Neural cell (in vitro differentiated cells): ENCODE results near the gene WDR87. TPM values are rescaled to one million over a fixed set of nuclear protein-coding genes. Genes with fewer than 3 reads are reported as not detected.

Experiments used
- H2AFZ ChIP-seq: fragments of 200-600, 300-800 bp; sonication (generic), shearing (Covaris generic); 2 replicates; pipeline ENCODE4 v1.6.0; 2014; ENCODE audit warnings: low read depth, mild to moderate bottlenecking, antibody characterized with exemption, low read length, moderate library complexity
- H3F3A ChIP-seq: fragments of 200-600 bp; shearing (Covaris generic); 2 replicates; pipeline ENCODE4 v1.6.1; 2016; ENCODE audit warnings: mild to moderate bottlenecking, moderate library complexity, mixed read lengths, antibody characterized with exemption, low read length; ENCODE audit not compliant: insufficient read depth, poor library complexity, severe bottlenecking
- H3K27ac ChIP-seq: fragments of 200-600, 300-800 bp; sonication (generic), shearing (Covaris generic); 2 replicates; pipeline ENCODE4 v1.5.1; 2014; ENCODE audit warnings: mild to moderate bottlenecking, low read length, moderate library complexity
- H3K27me3 ChIP-seq: fragments of 300-800, 200-600 bp; sonication (generic), shearing (Covaris generic); 2 replicates; pipeline ENCODE4 v1.6.0; 2014; ENCODE audit warnings: mild to moderate bottlenecking, low read depth, low read length, moderate library complexity; ENCODE audit not compliant: insufficient read depth
- H3K36me3 ChIP-seq: fragments of 300-800, 200-600 bp; sonication (generic), shearing (Covaris generic); 2 replicates; pipeline ENCODE4 v1.5.1; 2014; ENCODE audit warnings: mild to moderate bottlenecking, antibody characterized with exemption, low read length, moderate library complexity; ENCODE audit not compliant: insufficient read depth
- H3K4me2 ChIP-seq: fragments of 300-800, 200-600 bp; sonication (generic), shearing (Covaris generic); 2 replicates; pipeline ENCODE4 v1.6.0; 2014; ENCODE audit warnings: mild to moderate bottlenecking, low read length
- H3K4me3 ChIP-seq: fragments of 300-800, 200-600 bp; sonication (generic), shearing (Covaris generic); 2 replicates; pipeline ENCODE4 v1.5.1; 2014; ENCODE audit warnings: mild to moderate bottlenecking, low read length, moderate library complexity
- H3K79me2 ChIP-seq: fragments of 200-600 bp; shearing (Covaris generic); replicated peaks from 2 replicates; pipeline ENCODE4 v1.6.0; 2014; ENCODE audit warnings: mild to moderate bottlenecking, low read length, moderate library complexity; ENCODE audit not compliant: insufficient read depth
- H3K9ac ChIP-seq: fragments of 300-800, 200-600 bp; sonication (generic), shearing (Covaris generic); 2 replicates; pipeline ENCODE4 v1.6.1; 2016; ENCODE audit warnings: mild to moderate bottlenecking, low read length, mixed read lengths
- H3K9me2 ChIP-seq: fragments of 200-600 bp; shearing (Covaris generic); 2 replicates; pipeline ENCODE4 v1.6.1; 2016; ENCODE audit warnings: mild to moderate bottlenecking, low read length, mixed read lengths; ENCODE audit not compliant: insufficient read depth
- H3K9me3 ChIP-seq: fragments of 200-600, 300-800 bp; sonication (generic), shearing (Covaris generic); 2 replicates; pipeline ENCODE4 v1.6.1; 2016; ENCODE audit warnings: mild to moderate bottlenecking, mixed run types, low read length, moderate library complexity, mixed read lengths
- H4K20me1 ChIP-seq: fragments of 200-600 bp; shearing (Covaris generic); 2 replicates; pipeline ENCODE4 v1.6.1; 2016; ENCODE audit warnings: mild to moderate bottlenecking, mixed run types; ENCODE audit not compliant: insufficient read depth
- CTCF ChIP-seq: fragments of 450-650 bp; IDR thresholded peaks from 2 replicates; pipeline ENCODE4 v1.5.1; 2014; ENCODE audit warnings: antibody characterized with exemption, mild to moderate bottlenecking, moderate library complexity; ENCODE audit not compliant: poor library complexity, severe bottlenecking
- EP300 ChIP-seq: fragments of 450-650 bp; conservative IDR thresholded peaks from 2 replicates; pipeline ENCODE4 v1.6.1; 2014; ENCODE audit warnings: antibody characterized with exemption, mild to moderate bottlenecking, moderate library complexity; ENCODE audit not compliant: poor library complexity, severe bottlenecking
- EZH2 ChIP-seq: fragments of 200-600, 300-800 bp; shearing (Covaris generic), sonication (generic); IDR thresholded peaks from 2 replicates; pipeline ENCODE4 v1.6.1; 2014; ENCODE audit warnings: antibody characterized with exemption, low read length, borderline replicate concordance, mild to moderate bottlenecking; ENCODE audit not compliant: insufficient read depth, poor library complexity, severe bottlenecking
- MXI1 ChIP-seq: fragments of 450-650 bp; conservative IDR thresholded peaks from 2 replicates; pipeline ENCODE4 v1.6.1; 2014; ENCODE audit warnings: antibody characterized with exemption, mild to moderate bottlenecking; ENCODE audit not compliant: poor library complexity, severe bottlenecking
- POLR2AphosphoS5 ChIP-seq: IDR thresholded peaks from 2 replicates; pipeline ENCODE4 v1.6.1; 2012
- RAD21 ChIP-seq: fragments of 450-650 bp; conservative IDR thresholded peaks from 2 replicates; pipeline ENCODE4 v1.6.1; 2014; ENCODE audit warnings: antibody characterized with exemption, mild to moderate bottlenecking, moderate library complexity
- REST ChIP-seq: IDR thresholded peaks from 2 replicates; pipeline ENCODE4 v1.6.1; 2012; ENCODE audit warnings: borderline replicate concordance
- SMC3 ChIP-seq: fragments of 450-650 bp; conservative IDR thresholded peaks from 2 replicates; pipeline ENCODE4 v1.6.1; 2014; ENCODE audit warnings: antibody characterized with exemption, mild to moderate bottlenecking, moderate library complexity; ENCODE audit not compliant: poor library complexity
- TAF1 ChIP-seq: IDR thresholded peaks from 2 replicates; pipeline ENCODE4 v1.6.1; 2012; ENCODE audit warnings: low read depth
- polyA plus RNA-seq: library from polyadenylated mRNA; depleted of rRNA; stranded (reverse); fragments of >200 nt; gene quantifications from 2 replicates; pipeline ENCODE4 v1.2.3, GENCODE V29; 2014

Gene WDR87
- polyA plus RNA-seq, 1 donor from 2014 or later = not detected

DNA sequence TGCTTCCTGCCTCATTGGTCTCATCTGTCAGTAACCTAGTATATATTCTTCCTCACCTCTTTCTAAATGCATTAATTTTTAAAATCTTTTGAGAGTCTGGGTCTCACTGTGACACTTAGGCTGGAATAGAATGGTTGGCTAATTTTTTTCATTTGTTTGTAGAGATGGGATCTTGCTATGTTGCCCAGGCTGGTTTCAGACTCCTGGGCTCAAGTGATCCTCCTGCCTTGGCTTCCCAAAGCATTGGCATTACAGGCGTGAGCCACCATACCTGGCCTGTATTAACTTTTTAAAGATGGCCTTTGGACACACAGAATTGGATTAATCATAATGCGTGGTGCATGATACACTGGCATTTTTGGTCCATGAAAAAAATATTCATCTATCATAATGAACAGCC lies 30.5 kb upstream of the WDR87 start:
- Histone ChIP-seq H3K4me3 (no peak overlapping the region), H3K4me2 (no peak overlapping the region), H3K27me3 (no peaks in the 10 kb centered on the region), H3F3A (no peaks in the 10 kb centered on the region), H3K36me3 (no peaks in the 10 kb centered on the region), H3K79me2 (no peaks in the 10 kb centered on the region), H2AFZ (no peak overlapping the region), H3K9me2 (no peaks in the 10 kb centered on the region), H3K27ac (no peak overlapping the region), H4K20me1 (no peaks in the 10 kb centered on the region), H3K9me3 (no peaks in the 10 kb centered on the region), H3K9ac (no peak overlapping the region)
- no peak for TF ChIP-seq CTCF
- no peak for TF ChIP-seq SMC3
- TF ChIP-seq MXI1 = no peak
- TF ChIP-seq POLR2AphosphoS5 = no peak
- no peak for TF ChIP-seq EZH2

DNA sequence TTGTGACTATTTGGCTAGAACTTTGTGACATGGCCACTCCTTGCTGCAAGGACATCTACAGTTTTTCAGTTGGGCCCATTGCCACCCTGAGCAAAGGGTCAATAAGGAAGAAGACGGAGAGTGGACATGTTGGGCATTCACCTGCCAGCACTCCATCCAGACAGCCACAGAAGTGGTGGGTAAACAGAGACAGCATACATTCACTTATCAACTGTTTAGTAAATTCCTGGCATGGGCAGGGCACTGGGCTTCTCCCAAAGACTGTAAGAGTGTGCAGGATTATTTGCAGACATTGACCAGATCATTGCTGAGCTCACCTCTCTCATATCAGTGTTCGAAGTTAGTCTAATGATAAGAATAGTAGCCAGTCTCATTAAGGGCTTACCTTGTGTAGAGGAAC lies 29.8 kb upstream of the WDR87 start:
- H3K79me2 ChIP-seq = no peaks in the 10 kb centered on the region
- H3F3A ChIP-seq = no peaks in the 10 kb centered on the region
- H3K27me3 ChIP-seq = no peaks in the 10 kb centered on the region
- H3K4me3 ChIP-seq = no peak overlapping the region
- H3K27ac ChIP-seq = no peak overlapping the region
- H4K20me1 ChIP-seq = no peaks in the 10 kb centered on the region
- H3K36me3 ChIP-seq = no peaks in the 10 kb centered on the region
- H2AFZ ChIP-seq = no peak overlapping the region
- no peaks in the 10 kb centered on the region for H3K9me2 ChIP-seq
- no peaks in the 10 kb centered on the region for H3K9me3 ChIP-seq
- no peak overlapping the region for H3K9ac ChIP-seq
- H3K4me2 ChIP-seq = no peak overlapping the region
- TF ChIP-seq MXI1 = no peak
- no peak for TF ChIP-seq CTCF
- no peak for TF ChIP-seq EP300
- TF ChIP-seq RAD21 = no peak
- no peak for TF ChIP-seq POLR2AphosphoS5
- TF ChIP-seq REST = no peak
- no peak for TF ChIP-seq SMC3
- no peak for TF ChIP-seq TAF1
- no peak for TF ChIP-seq EZH2
